NCI-H1417 (cell line): Measurements from ENCODE around the gene MAGI2.

ENCODE experiments used
- DNase-seq, 3 experiments: peaks; one replicate each; lab custom pipeline; 2025; lab: John Stamatoyannopoulos, UW

MAGI2 gene

GRCh38 chr7:78736548-78736947 is 716.9 kb downstream of the MAGI2 start:
- no peak for DNase-seq

GRCh38 chr7:78734626-78735025 is 718.8 kb downstream of the MAGI2 start:
- DNase-seq: no peak

- no peak for DNase-seq
Observed at GRCh38 chr7:78720066-78720465, 733.4 kb downstream of the MAGI2 start.

GRCh38 chr7:78718212-78718611 is 735.3 kb downstream of the MAGI2 start:
- no peak for DNase-seq

GRCh38 chr7:78716876-78717275 is 736.6 kb downstream of the MAGI2 start:
- DNase-seq: no peak

GRCh38 chr7:78714356-78714755 is 739.1 kb downstream of the MAGI2 start:
- DNase-seq: peak in 1 of 3 experiments; percentile 30

- no peak for DNase-seq
Observed at GRCh38 chr7:78712111-78712510, 741.4 kb downstream of the MAGI2 start.

GRCh38 chr7:78709658-78710057 is 743.8 kb downstream of the MAGI2 start:
- DNase-seq: no peak

GRCh38 chr7:78704504-78704903 is 749.0 kb downstream of the MAGI2 start:
- DNase-seq: no peak

- DNase-seq: no peak
Observed at GRCh38 chr7:78703391-78703790, 750.1 kb downstream of the MAGI2 start.

GRCh38 chr7:78702770-78703169 is 750.7 kb downstream of the MAGI2 start:
- DNase-seq: no peak

- peak in 1 of 3 experiments; percentile 13 for DNase-seq
Observed at GRCh38 chr7:78695826-78696225, 757.6 kb downstream of the MAGI2 start.

- no peak for DNase-seq
Observed at GRCh38 chr7:78691584-78691983, 761.9 kb downstream of the MAGI2 start.

- no peak for DNase-seq
Observed at GRCh38 chr7:78690174-78690573, 763.3 kb downstream of the MAGI2 start.

GRCh38 chr7:78688376-78688775 is 765.1 kb downstream of the MAGI2 start:
- no peak for DNase-seq

- DNase-seq: no peak
Observed at GRCh38 chr7:78686189-78686588, 767.3 kb downstream of the MAGI2 start.

GRCh38 chr7:78684201-78684600 is 769.3 kb downstream of the MAGI2 start:
- no peak for DNase-seq

- DNase-seq: no peak
Observed at GRCh38 chr7:78683566-78683965, 769.9 kb downstream of the MAGI2 start.

- no peak for DNase-seq
Observed at GRCh38 chr7:78679112-78679876, 774.2 kb downstream of the MAGI2 start.

GRCh38 chr7:78677391-78677790 is 776.1 kb downstream of the MAGI2 start:
- DNase-seq: no peak

- no peak for DNase-seq
Observed at GRCh38 chr7:78675511-78675910, 778.0 kb downstream of the MAGI2 start.

- peak in 1 of 3 experiments; percentile 48 for DNase-seq
Observed at GRCh38 chr7:78673272-78673671, 780.2 kb downstream of the MAGI2 start.

- no peak for DNase-seq
Observed at GRCh38 chr7:78662939-78663338, 790.5 kb downstream of the MAGI2 start.

- no peak for DNase-seq
Observed at GRCh38 chr7:78649976-78650375, 803.5 kb downstream of the MAGI2 start.
